ENCODE results near the gene BCDIN3D.

Gene BCDIN3D

GRCh38 chr12:49806877-49807276 lies 36.0 kb downstream of the BCDIN3D start:
- Histone ChIP-seq H3K4me3 (ENCODE audit: low read depth, low read length) (no peak overlapping the region), H3K27me3 (ENCODE audit: insufficient read depth, low read length) (no peaks in the 10 kb centered on the region), H2AFZ (ENCODE audit: low read length, unreplicated experiment) (no peak overlapping the region), H3K36me3 (ENCODE audit: insufficient read depth, low read length) (peaks cover 5% of the 10 kb centered on the region; the same call in 1 of the 2 replicates), H3K79me2 (ENCODE audit: control insufficient read depth, insufficient read depth, low read length, unreplicated experiment) (peaks cover 17% of the 10 kb centered on the region), H3K27ac (ENCODE audit: low read depth, low read length) (no peak overlapping the region), H3K4me1 (ENCODE audit: control insufficient read depth, insufficient read depth, low read length, unreplicated experiment) (no peaks in the 10 kb centered on the region)

- Histone ChIP-seq H3K4me1 (ENCODE audit: control insufficient read depth, insufficient read depth, low read length, unreplicated experiment) (no peaks in the 10 kb centered on the region), H2AFZ (ENCODE audit: low read length, unreplicated experiment) (no peak overlapping the region), H3K4me3 (ENCODE audit: low read depth, low read length) (no peak overlapping the region), H3K79me2 (ENCODE audit: control insufficient read depth, insufficient read depth, low read length, unreplicated experiment) (peaks cover 15% of the 10 kb centered on the region), H3K36me3 (ENCODE audit: insufficient read depth, low read length) (peaks cover 5% of the 10 kb centered on the region; the same call in 1 of the 2 replicates), H3K27ac (ENCODE audit: low read depth, low read length) (no peak overlapping the region), H3K27me3 (ENCODE audit: insufficient read depth, low read length) (no peaks in the 10 kb centered on the region)
Measured at GRCh38 chr12:49806321-49806813, 36.5 kb downstream of the BCDIN3D start.

GRCh38 chr12:49805409-49805808 lies 37.5 kb downstream of the BCDIN3D start:
- Histone ChIP-seq H3K4me1 (ENCODE audit: control insufficient read depth, insufficient read depth, low read length, unreplicated experiment) (no peaks in the 10 kb centered on the region), H3K79me2 (ENCODE audit: control insufficient read depth, insufficient read depth, low read length, unreplicated experiment) (peaks cover 14% of the 10 kb centered on the region), H2AFZ (ENCODE audit: low read length, unreplicated experiment) (no peak overlapping the region), H3K27me3 (ENCODE audit: insufficient read depth, low read length) (no peaks in the 10 kb centered on the region), H3K27ac (ENCODE audit: low read depth, low read length) (no peak overlapping the region), H3K4me3 (ENCODE audit: low read depth, low read length) (no peak overlapping the region), H3K36me3 (ENCODE audit: insufficient read depth, low read length) (peaks cover 5% of the 10 kb centered on the region; the same call in 1 of the 2 replicates)

- H2AFZ ChIP-seq (ENCODE audit: low read length, unreplicated experiment): no peak overlapping the region
- H3K36me3 ChIP-seq (ENCODE audit: insufficient read depth, low read length): peaks cover 8% of the 10 kb centered on the region; the same call in 1 of the 2 replicates
- peaks cover 10% of the 10 kb centered on the region for H3K79me2 ChIP-seq (ENCODE audit: control insufficient read depth, insufficient read depth, low read length, unreplicated experiment)
- H3K27ac ChIP-seq (ENCODE audit: low read depth, low read length): no peak overlapping the region
- no peak overlapping the region for H3K4me3 ChIP-seq (ENCODE audit: low read depth, low read length)
- no peaks in the 10 kb centered on the region for H3K27me3 ChIP-seq (ENCODE audit: insufficient read depth, low read length)
- H3K4me1 ChIP-seq (ENCODE audit: control insufficient read depth, insufficient read depth, low read length, unreplicated experiment): no peaks in the 10 kb centered on the region
Measured at GRCh38 chr12:49804821-49805220, 38.1 kb downstream of the BCDIN3D start.

- Histone ChIP-seq H3K36me3 (ENCODE audit: insufficient read depth, low read length) (peaks cover 8% of the 10 kb centered on the region; the same call in 1 of the 2 replicates), H3K27me3 (ENCODE audit: insufficient read depth, low read length) (no peaks in the 10 kb centered on the region), H2AFZ (ENCODE audit: low read length, unreplicated experiment) (no peak overlapping the region), H3K27ac (ENCODE audit: low read depth, low read length) (no peak overlapping the region), H3K4me1 (ENCODE audit: control insufficient read depth, insufficient read depth, low read length, unreplicated experiment) (no peaks in the 10 kb centered on the region), H3K4me3 (ENCODE audit: low read depth, low read length) (no peak overlapping the region), H3K79me2 (ENCODE audit: control insufficient read depth, insufficient read depth, low read length, unreplicated experiment) (peaks cover 6% of the 10 kb centered on the region)
Measured at GRCh38 chr12:49803693-49804450, 39.0 kb downstream of the BCDIN3D start.

- Histone ChIP-seq H2AFZ (ENCODE audit: low read length, unreplicated experiment) (no peak overlapping the region), H3K27ac (ENCODE audit: low read depth, low read length) (no peak overlapping the region), H3K79me2 (ENCODE audit: control insufficient read depth, insufficient read depth, low read length, unreplicated experiment) (no peaks in the 10 kb centered on the region), H3K4me3 (ENCODE audit: low read depth, low read length) (no peak overlapping the region), H3K4me1 (ENCODE audit: control insufficient read depth, insufficient read depth, low read length, unreplicated experiment) (no peaks in the 10 kb centered on the region), H3K27me3 (ENCODE audit: insufficient read depth, low read length) (no peaks in the 10 kb centered on the region), H3K36me3 (ENCODE audit: insufficient read depth, low read length) (peaks cover 13% of the 10 kb centered on the region; the same call in 1 of the 2 replicates)
Measured at GRCh38 chr12:49801141-49802063, 41.5 kb downstream of the BCDIN3D start.

GRCh38 chr12:49800421-49801140 lies 42.3 kb downstream of the BCDIN3D start:
- peaks cover 13% of the 10 kb centered on the region; the same call in 1 of the 2 replicates for H3K36me3 ChIP-seq (ENCODE audit: insufficient read depth, low read length)
- no peaks in the 10 kb centered on the region for H3K79me2 ChIP-seq (ENCODE audit: control insufficient read depth, insufficient read depth, low read length, unreplicated experiment)
- no peaks in the 10 kb centered on the region for H3K27me3 ChIP-seq (ENCODE audit: insufficient read depth, low read length)
- H3K4me3 ChIP-seq (ENCODE audit: low read depth, low read length): no peak overlapping the region
- H2AFZ ChIP-seq (ENCODE audit: low read length, unreplicated experiment): no peak overlapping the region
- H3K4me1 ChIP-seq (ENCODE audit: control insufficient read depth, insufficient read depth, low read length, unreplicated experiment): no peaks in the 10 kb centered on the region
- H3K27ac ChIP-seq (ENCODE audit: low read depth, low read length): no peak overlapping the region

GRCh38 chr12:49798934-49799333 lies 44.0 kb downstream of the BCDIN3D start:
- Histone ChIP-seq H2AFZ (ENCODE audit: low read length, unreplicated experiment) (no peak overlapping the region), H3K4me1 (ENCODE audit: control insufficient read depth, insufficient read depth, low read length, unreplicated experiment) (no peaks in the 10 kb centered on the region), H3K27ac (ENCODE audit: low read depth, low read length) (no peak overlapping the region), H3K36me3 (ENCODE audit: insufficient read depth, low read length) (peaks cover 8% of the 10 kb centered on the region; the same call in 1 of the 2 replicates), H3K27me3 (ENCODE audit: insufficient read depth, low read length) (no peaks in the 10 kb centered on the region), H3K4me3 (ENCODE audit: low read depth, low read length) (no peak overlapping the region), H3K79me2 (ENCODE audit: control insufficient read depth, insufficient read depth, low read length, unreplicated experiment) (no peaks in the 10 kb centered on the region)

GRCh38 chr12:49798248-49798647 lies 44.7 kb downstream of the BCDIN3D start:
- H3K27me3 ChIP-seq (ENCODE audit: insufficient read depth, low read length): no peaks in the 10 kb centered on the region
- no peak overlapping the region for H3K4me3 ChIP-seq (ENCODE audit: low read depth, low read length)
- H3K79me2 ChIP-seq (ENCODE audit: control insufficient read depth, insufficient read depth, low read length, unreplicated experiment): no peaks in the 10 kb centered on the region
- no peak overlapping the region for H3K27ac ChIP-seq (ENCODE audit: low read depth, low read length)
- H2AFZ ChIP-seq (ENCODE audit: low read length, unreplicated experiment): no peak overlapping the region
- peaks cover 8% of the 10 kb centered on the region; the same call in 1 of the 2 replicates for H3K36me3 ChIP-seq (ENCODE audit: insufficient read depth, low read length)
- H3K4me1 ChIP-seq (ENCODE audit: control insufficient read depth, insufficient read depth, low read length, unreplicated experiment): no peaks in the 10 kb centered on the region

- Histone ChIP-seq H2AFZ (ENCODE audit: low read length, unreplicated experiment) (no peak overlapping the region), H3K36me3 (ENCODE audit: insufficient read depth, low read length) (peaks cover 8% of the 10 kb centered on the region; the same call in 1 of the 2 replicates), H3K4me1 (ENCODE audit: control insufficient read depth, insufficient read depth, low read length, unreplicated experiment) (no peaks in the 10 kb centered on the region), H3K27me3 (ENCODE audit: insufficient read depth, low read length) (no peaks in the 10 kb centered on the region), H3K27ac (ENCODE audit: low read depth, low read length) (no peak overlapping the region), H3K4me3 (ENCODE audit: low read depth, low read length) (no peak overlapping the region), H3K79me2 (ENCODE audit: control insufficient read depth, insufficient read depth, low read length, unreplicated experiment) (no peaks in the 10 kb centered on the region)
Measured at GRCh38 chr12:49797449-49797776, 45.5 kb downstream of the BCDIN3D start.
